ENCODE data around the gene TTN.

GRCh38 chr2:178512484-178512883 is 294.7 kb downstream of the TTN start:
- TF ChIP-seq POLR2A (IDR thresholded peaks at IDR 0.05): no peak
- TF ChIP-seq, protein P1, sequence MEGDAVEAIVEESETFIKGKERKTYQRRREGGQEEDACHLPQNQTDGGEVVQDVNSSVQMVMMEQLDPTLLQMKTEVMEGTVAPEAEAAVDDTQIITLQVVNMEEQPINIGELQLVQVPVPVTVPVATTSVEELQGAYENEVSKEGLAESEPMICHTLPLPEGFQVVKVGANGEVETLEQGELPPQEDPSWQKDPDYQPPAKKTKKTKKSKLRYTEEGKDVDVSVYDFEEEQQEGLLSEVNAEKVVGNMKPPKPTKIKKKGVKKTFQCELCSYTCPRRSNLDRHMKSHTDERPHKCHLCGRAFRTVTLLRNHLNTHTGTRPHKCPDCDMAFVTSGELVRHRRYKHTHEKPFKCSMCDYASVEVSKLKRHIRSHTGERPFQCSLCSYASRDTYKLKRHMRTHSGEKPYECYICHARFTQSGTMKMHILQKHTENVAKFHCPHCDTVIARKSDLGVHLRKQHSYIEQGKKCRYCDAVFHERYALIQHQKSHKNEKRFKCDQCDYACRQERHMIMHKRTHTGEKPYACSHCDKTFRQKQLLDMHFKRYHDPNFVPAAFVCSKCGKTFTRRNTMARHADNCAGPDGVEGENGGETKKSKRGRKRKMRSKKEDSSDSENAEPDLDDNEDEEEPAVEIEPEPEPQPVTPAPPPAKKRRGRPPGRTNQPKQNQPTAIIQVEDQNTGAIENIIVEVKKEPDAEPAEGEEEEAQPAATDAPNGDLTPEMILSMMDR (IDR thresholded peaks at IDR 0.05): no peak

Measured in uterus (tissue), 2 donors.